Adrenal gland (tissue), 5 donors: ENCODE measurements around the gene LRRC8C.

Experiments used
- CTCF ChIP-seq, 6 experiments: fragments of 450-650 bp in 4 of 6; fragments of 200-600 bp in 2 of 6; sonication (generic) in 1 of 6; IDR thresholded peaks; 1 replicate in 5 of 6; 2 replicates in 1 of 6; pipeline versions ENCODE4 v1.5.1 to v1.8.0; 2016 to 2021; ENCODE audit warnings: antibody characterized with exemption in 6 of 6, mild to moderate bottlenecking in 2 of 6, moderate library complexity in 1 of 6
- POLR2A ChIP-seq, 2 donors: fragments of 450-650 bp; IDR thresholded peaks; one replicate each; pipeline ENCODE4 v1.6.1; 2017; ENCODE audit warnings: antibody characterized with exemption in 2 of 2, mild to moderate bottlenecking in 2 of 2, moderate library complexity in 1 of 2
- donor health status: DM: no; HTN: no; CAD: no.

- TF ChIP-seq CTCF (IDR thresholded peaks at IDR 0.05): no peak
- TF ChIP-seq POLR2A (IDR thresholded peaks at IDR 0.05): no peak
Measured at GRCh38 chr1:89734442-89734841, 101.5 kb downstream of the LRRC8C start.
